Renal cortical epithelial cell (primary cell): ENCODE results near the gene NOTUM. TPM values are rescaled to one million over a fixed set of nuclear protein-coding genes. Genes with fewer than 3 reads are reported as not detected.

Experiments used
- DNase-seq: peaks from one replicate; pipeline ENCODE4 v3.0.0-alpha.2; 2011; ENCODE audit warnings: low read depth
- total RNA-seq: library from RNA; depleted of rRNA; stranded (reverse); fragments of >200 nt; gene quantifications from 2 replicates; pipeline ENCODE4 v1.2.3, GENCODE V29; 2014

NOTUM gene
- total RNA-seq, 1 donor from 2014 or later: 0.05 TPM

DNA sequence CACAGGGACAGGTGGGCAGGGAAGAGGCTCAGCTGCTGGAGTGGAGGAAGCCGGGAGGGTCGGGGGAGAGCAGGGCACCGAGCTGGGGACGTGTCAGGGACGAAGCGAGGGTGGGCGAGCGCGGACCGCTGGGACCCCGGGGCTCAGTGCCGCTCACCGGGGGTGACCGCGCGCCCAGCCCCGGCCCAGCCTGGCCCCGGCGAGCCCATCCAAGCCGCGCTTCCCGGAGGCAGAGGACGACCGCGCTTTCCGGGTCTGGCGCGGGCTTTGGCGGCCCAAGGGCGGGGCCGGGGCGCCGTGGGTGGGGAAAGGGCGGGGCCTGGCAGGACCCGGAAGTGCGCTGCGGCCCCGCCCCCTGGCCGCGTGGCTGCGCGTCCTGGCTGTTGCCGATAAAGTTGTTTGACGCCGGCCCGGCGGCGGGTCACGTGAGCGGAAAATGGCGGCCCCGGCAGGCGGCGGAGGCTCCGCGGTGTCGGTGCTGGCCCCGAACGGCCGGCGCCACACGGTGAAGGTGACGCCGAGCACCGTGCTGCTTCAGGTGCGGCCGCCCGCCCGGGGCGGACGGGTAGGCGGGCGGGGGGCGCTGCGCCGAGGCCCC lies 16.3 kb upstream of the NOTUM start, which contains the start of gene ASPSCR1:
TSS of gene ASPSCR1 (plus strand) at position 419 of the 598 bp plus-strand sequence. CDS start at position 437, 18 bp downstream.
- peak; percentile 60 for DNase-seq

DNA sequence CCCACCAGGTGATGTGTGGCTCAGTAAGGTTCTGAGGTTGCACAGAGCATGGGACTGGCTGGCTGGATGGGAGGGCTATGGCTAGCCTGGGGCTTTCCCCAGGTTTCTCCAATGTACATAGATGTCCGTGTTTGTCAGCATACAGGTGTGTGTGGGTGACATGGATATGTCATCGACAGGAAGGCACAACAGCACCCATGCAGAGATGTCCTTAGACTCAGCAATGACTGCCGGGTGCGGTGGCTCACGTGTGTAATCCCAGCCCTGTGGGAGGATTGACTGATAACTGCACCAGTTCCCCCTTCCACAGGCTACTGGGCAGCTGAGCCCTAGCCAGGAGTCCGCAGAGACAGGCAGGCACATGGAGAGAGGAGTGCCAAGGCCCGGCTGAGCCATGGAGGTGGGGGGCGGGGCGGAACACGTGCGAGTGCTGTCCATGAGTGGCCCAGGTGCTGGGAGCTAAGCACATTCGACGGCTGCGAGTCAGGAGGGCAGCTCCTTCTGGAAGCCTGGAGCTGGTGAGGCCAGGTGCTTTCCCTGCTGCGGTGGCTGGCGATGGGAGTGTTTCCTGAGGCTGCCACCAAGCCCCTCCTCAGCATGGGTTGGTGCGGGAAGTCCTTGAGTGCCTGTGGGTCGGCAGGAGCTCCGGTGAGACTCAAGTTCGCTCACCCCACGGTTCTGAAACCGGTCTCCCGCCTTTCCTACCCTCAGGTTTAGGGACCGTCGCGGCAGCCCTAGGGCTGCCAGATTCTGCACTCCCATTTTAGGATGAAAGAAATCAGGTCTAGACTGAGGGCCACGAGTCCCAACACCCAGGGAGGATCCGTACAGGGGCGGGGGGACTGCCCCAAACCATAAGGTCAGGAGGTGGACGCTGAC lies 15.6 kb upstream of the NOTUM start:
- DNase-seq: no peak

DNA sequence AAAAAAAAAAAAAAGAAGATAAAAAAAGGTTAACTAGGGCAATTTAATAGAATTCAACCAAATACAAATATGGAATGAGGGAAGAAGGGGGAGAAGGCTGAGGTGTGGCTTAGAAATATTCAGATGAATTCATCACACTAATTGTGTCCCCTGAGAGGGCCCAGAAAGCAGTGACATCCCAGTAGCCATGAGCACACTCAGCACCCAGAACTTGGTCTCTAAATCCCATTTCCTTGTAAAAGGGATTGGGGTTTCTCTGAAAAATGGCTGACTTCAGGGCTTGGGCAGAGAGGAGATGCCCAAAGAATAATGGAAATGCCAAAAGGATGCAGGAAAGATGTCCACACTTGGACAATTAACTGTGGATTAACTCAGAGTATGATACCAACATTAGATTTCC lies 12.4 kb upstream of the NOTUM start:
- no peak for DNase-seq

GRCh38 chr17:81968850-81969812 lies 8.1 kb upstream of the NOTUM start:
- DNase-seq: no peak

DNA sequence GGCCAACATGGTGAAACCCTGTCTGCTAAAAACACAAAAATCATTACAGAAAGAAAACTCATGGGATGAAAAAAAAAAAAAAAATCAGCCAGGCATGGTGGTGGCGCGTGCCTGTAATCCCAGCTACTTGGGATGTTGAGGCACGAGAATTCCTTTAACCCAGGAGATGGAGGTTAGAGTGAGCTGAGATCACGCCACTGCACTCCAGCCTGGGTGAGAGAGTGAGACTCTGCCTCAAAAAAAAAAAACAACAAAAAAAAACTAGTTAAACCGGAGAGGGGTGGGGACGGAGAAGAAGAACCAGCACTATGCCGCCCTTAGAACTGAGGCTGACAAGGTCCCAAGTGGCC lies 7.4 kb upstream of the NOTUM start:
- DNase-seq: no peak

DNA sequence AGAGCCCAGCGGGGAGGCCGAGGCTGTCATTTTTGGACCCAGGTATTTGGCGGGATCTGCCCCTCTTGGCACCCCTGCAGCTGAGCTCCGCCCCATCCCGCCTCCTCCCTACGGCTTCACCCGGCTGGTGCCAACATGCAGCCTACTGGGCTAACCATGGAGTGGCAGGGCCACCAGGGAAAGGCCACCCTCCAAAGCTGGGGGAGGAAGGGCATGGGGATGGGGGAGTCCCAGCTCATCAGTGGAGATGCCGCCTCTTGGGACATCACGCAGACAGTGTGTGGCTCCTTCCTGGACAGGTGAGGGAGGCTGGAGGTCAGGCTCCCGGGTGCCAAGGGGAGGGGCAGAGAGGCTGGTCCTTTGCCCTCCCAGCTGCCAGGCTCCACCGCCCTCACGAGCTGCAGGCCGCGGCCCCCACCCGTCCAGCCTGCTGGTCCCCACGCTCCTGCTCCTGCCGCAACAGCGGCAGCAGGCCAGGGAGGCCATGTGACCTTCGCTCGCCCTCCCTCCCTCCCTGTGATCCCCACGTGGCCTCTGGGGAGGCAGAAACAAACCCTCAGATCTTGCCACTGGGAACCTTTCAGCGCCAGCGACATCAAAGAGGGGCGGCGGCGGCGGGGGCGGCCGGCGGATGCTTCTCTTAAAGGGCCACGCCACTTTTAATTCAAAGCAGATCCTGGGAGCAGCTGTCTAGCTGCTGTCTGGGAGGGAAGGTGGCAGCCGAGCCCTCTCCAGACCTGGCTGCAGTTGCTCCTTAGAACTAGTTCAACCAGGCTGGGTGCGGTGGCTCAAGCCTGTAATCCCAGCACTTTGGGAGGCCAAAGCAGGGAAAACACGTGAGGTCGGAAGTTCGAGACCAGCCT lies 6.8 kb upstream of the NOTUM start:
- peak; percentile 58 for DNase-seq

GRCh38 chr17:81967244-81967532 lies 6.2 kb upstream of the NOTUM start:
- no peak for DNase-seq

GRCh38 chr17:81966343-81967243 lies 5.6 kb upstream of the NOTUM start:
- DNase-seq: no peak

DNA sequence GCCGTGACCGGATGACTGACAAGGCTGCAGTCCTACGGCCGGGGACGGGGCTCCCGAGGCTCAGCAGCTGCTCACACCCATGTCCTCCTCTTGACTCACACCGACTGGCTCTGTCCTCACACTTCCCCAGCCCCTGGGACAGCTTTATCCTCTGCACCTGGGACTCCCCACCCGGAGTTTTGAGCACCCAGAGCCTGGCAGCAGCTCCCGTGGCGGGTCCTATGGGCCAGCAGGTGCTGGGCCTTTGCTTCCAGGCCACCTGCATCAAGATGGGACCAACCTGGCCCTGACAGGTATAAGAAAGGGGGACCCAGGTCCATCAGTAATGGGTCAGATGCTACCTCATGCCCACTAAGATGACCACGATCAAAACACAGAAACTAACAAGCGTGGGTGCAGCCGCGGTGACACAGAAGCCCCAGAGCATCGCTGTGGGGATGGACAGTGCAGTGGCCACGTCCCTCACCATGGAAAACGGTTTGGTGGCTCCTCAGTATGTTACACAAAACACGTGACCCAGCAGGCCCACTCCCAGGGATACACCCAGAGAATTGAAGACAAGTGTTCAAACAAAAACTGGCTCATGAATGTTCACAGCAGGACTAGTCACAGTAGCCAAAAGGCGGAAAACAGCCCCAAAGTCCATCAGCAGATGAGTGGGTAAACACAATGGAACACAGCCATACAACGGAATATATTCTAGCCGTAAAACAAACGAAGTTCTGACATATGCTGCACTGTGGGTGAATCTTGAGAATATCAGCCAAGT lies 3.3 kb upstream of the NOTUM start:
- DNase-seq: no peak

DNA sequence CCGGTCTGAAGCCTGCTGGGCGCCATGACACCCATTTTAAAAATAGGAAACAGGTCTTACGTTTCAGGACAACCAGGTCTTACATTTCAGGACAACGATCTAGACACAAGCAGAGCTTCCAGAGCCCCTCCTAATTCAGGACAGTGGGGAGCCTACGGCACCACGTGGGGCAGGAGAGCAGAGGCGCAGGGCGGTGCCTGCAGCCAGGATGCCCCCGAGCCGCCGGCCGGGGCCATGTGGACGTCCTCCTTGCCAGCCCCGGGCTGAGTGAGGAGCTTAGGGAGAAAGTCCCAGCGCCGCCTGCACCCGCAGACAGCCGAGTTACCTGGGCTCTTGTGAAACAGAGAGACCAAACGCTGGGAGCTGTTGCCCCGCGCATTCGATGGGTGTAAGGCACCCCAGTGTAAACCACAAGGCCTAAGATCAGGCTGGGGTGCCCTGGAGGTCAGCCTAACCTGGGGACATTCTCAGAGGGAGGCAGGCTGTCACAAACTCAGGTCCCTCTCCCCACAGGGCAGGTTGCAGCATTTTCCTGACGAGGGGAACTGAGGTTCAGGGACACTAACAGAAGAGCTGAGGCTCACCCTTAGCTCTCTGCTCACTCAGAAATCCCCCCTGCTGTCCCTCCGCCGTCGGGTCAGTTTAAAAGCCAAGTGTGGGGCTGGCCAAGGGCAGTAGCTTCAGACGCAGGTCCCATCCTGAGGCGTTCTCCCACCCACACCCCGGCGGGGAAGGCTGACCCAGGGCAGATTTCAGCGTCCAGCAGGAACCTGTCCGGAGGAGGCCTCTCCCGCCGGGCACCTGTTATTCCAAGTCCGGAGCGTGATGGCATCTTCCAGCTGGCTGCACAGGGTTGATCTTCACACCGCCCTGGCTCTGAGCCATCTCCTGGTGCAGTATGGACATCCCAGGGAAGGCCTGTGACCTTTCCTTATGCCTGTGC lies 1.8 kb upstream of the NOTUM start:
- no peak for DNase-seq

GRCh38 chr17:81961521-81962498 lies 823 bp upstream of the NOTUM start:
- DNase-seq: no peak

DNA sequence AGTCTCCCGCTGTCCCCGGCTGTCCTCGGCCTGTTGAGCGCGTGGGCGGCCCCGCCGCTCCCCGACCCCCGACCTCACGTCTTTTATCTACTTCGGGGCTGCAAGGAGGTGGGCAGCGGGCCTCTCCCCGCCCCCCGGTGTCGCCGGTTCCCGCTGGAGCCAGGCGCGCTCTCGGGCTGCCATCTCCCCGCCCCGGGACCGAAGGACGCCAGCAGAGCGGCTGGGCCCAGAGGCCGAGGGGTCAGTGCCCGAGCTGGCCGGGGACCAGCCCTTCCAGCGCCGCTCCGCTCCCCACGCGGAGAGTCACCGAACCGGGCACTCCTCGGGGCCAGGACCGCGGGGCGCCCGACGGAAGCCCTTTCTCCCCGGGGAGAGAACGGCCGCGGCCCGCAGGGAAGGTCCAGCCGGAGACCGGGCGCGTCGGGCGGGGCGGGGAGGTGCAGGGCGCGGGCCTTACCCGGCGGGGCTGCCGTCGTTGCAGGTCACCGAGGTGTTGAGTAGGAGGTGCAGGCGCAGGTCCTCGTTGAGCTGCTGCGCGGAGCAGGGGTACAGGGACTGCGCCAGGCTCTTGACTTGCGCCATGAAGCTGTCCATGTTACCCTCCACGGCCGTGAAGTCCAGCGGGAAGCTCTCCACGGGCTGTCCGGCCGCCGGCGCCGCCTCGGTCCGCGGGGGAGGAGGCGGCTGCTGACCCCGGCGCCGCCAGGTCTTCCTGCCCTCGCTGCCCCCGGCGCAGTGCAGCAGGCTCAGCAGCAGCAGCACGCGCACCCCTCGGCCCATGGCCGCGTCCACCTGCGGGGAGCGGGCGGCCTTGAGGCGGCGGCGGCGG lies 643 bp downstream of the NOTUM start:
- no peak for DNase-seq

GRCh38 chr17:81959362-81960129 lies 1.4 kb downstream of the NOTUM start:
- DNase-seq: no peak

DNA sequence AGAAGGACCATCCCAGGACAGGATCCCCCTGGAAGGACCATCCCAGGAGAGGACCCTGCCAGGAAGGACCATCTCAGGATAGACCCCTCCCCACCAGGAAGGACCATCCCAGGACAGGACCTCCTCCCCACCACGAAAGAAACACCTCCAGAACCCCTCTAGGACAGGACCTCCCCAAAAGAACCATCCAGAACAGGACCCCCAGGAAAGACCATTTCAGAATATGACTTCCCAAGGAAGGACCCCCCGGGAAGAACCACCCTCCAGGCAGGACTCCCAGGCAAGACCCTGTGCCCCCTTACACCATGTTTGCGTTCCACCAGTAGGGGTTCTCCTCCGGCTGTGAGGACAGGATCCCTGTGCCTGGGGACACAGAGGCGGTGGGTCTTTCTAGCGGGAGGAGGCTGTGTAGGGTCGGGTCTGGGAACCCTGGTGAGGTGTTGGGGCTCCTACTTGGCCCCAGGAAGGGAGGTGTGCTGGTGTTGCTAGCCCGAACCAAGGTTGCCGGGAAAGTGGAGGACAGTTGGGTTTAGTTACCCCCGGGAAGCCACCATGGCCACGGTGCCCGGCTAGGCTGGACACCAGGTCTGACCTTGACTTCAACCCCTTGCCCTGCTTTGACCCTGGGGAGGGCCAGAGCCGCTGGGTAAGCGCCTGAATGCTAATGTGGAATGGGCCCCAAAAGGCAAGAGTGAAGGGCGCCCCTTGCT lies 2.2 kb downstream of the NOTUM start:
- no peak for DNase-seq
